GM18519 (cell line): Measurements from ENCODE around the gene PLEKHO1.
"Not testable (repeated sequence)": the region's sequence is repeated elsewhere in the genome, so short reads cannot be mapped to it uniquely, and the experiment has no call there.

Experiments
- ATAC-seq: cut with Tn5 transposase; IDR thresholded peaks from one replicate; pipeline ENCODE4 v1.9.1; 2021; ENCODE audit warnings: mild to moderate bottlenecking, moderate library complexity; ENCODE audit not compliant: unreplicated experiment, low FRiP score

PLEKHO1 gene

DNA sequence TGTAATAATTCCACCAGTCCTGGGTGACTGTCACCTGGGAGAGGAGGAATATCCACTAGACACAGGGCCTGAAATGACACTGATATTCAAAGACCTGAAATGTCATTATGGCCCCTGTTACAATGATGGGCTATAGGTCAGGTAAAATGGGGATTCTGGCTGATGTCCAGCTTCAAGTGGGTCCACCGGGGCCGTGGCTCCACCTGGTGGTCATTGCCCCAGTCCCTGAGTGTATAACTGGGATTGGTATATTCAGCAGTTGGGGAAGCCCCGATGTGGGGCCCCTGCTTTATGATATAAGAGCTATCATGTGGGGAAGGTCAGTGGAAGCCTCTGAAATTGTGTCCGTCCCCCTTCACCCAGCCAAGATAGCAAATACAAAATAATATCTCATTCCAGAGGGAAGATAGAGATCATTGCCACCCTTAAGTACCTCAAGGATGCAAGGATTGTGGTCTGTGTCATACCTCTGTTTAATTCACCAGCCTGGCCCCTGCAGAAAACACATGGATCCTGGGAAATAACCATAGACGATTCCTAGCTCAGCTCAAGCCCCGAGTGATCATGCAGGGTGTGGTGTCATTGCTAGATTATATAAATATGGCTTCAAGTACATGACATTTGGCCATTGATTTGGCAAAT, 19.4 kb downstream of the PLEKHO1 start:
- no peak for ATAC-seq

DNA sequence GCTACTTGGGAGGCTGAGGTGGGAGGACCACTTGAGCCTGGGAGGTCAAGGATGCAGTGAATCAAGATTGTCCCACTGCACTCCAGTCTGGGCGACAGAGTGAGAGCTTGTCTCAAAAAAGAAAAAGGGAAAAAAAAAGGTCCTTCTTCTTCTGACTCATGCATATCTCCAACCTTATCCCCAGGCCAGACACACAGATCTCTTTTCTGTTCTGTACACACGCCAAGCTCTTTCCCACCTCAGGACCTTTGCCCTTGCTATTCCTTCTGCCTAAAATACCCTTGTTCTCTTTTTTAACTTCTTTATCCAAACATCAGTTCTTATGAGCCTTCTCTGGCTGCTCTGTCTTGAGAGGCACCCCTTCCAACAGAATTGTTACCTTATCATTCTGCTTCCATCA, 22.1 kb downstream of the PLEKHO1 start:
- no peak for ATAC-seq

DNA sequence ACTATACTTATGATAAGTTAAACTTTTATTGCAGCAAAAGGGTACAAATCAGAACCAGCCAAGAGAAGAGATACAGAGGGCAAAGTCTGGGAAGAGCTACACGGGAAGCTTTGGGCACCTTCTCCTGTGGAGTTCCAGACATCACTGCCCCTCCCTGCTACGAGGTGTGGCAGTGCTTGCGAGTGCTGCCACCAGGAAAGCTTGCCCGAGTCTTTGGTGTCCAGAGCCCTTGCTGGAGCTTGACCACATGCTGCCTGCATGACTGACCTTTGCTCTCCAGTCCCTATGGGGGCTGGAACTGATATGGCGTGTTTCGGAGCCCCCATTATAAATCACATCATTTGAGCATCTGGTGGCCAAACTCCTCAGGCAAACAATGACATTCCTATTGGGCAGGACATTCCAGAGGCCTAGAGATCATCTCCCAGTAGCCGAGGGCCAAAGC, 23.4 kb downstream of the PLEKHO1 start:
- no peak for ATAC-seq

DNA sequence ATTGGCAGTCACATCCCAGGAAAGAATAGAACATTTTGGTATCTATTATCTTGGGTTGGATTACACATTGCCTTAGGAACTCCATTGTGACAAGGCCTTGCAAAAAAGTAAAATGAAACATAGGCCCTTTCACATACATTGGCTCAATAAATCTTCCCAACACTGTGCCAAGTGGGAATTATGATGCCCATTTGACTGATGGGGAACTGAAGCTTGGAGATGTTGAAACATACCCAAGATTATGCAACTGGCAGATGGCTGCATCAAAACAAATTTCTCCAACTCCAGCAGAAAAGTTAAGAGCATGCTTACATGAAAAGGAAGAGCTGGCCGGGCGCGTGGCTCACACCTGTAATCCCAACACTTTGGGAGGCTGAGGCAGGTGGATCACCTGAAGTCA, 26.9 kb downstream of the PLEKHO1 start:
- ATAC-seq = no peak

DNA sequence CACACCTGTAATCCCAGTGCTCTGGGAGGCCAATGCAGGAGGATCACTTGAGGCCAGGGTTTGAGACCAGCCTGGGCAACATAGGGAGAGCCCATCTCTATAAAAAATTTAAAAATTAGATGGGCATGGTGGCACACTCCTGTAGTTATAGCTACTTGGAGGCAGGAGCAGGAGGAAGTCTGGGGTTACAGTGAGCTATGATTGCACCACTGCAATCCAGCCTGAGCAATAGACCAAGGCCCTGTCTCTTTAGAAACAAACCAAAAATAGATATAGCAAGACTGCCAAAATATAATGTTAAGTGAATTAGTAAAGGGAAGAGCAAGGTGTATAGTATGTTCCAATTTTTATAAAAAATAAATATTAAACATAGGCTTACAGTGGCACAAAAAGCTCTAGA, 28.8 kb downstream of the PLEKHO1 start:
- no peak for ATAC-seq

DNA sequence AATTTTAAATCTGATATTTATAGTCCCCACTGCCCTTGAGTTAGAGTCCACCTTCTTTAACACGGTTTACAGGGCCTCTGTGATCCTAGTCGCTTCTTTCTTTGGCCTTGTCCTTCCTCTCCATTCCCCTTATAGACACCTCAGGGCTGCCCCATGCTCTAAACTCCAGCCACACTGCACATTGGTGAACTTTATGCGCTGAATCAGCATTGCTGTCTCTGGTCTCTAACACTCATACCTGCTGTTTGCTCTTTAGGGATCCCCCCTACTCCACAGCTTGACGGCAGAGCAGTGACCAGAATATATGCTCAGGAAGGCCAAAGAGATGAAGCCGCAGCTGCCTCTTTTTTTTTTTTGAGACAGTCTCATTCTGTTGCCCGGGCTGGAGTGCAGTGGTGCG, 30.2 kb downstream of the PLEKHO1 start:
- ATAC-seq = no peak

DNA sequence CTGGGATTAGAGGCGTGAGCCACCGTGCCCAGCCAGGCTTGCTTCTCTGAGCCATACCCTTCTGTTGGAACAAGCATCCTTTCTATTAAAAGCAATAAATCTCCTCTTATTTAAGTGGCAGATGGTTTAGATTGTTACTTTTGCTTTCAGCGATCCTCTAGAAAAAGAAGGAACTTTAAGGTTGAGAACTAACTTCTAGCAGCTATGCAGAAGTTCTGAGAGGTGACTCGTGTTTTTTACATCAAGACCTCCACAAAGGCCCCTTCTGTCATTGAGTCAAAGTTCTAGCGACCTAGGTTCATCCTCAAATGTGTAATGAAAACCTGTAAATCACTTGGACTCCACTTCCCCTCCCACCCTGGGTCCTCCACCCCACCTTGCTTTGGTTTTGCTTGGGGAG, 30.8 kb downstream of the PLEKHO1 start:
- no peak for ATAC-seq

DNA sequence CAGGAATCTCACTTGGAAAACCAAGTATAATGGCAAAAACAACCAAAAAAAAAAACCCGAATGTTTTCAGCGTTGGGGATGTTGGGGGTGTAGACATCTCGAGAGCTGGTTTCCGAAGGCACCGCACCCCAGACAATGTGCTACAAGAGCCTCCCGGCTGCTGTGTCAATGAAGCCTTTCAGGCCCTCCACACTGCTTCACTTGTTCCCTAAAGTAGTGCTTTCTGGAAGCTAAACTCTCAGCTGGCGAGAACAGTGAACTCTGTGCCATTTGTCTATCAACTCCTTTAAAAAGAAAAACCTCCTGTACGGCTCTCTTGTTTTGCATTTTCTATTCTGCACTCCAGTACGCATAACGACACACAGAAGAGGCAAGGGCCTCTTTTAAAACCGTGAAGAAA, 32.5 kb downstream of the PLEKHO1 start:
- ATAC-seq = no peak

DNA sequence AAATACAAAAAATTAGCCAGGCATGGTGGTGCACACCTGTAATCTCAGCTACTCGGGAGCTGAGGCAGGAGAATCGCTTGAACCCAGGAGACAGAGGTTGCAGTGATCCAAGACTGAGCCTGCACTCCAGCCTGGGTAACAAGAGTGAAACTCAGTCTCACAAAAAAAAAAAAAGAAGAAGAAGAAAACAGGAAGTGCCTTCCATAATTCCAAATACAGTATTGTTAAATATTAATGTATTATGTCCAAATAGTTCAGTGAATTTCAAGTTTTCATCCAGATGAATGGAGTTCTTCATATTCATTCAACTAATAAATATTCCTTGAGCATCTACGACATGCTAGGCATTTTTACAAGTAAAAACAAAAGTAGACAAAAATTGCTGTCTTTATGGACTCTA, 33.3 kb downstream of the PLEKHO1 start:
- no peak for ATAC-seq

DNA sequence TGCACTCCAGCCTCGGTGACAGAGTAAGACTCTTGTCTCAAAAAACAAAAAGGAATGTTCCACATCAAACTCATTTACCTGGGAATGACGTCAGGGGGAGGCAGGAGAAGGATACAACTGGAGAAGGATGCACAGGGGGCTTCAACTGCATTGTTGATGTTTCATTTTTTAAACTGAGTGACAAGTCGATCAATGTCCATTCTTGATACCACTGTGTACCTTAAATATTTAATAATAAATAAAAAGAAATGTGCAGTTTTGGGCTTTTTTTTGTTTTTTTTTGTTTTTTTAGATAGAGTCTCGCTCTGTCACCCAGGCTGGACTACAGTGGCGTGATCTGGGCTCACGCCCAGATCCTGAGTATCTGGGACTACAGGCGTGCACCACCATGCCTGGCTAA, 35.8 kb downstream of the PLEKHO1 start:
- ATAC-seq = no peak

DNA sequence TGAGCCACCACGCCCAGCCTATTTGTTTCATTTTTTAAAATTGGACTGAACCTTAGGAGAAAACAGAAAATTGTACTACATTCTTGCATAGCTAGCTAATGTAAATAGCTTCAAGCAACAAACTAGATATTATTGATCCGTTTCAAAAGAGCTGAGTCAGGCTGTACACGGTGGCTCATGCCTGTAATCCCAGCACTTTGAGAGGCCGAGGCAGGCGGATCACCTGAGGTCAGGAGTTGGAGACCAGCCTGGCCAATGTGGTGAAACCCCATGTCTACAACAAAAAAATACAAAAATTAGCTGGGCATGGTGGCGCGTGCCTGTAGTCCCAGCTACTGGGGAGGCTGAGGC, 36.7 kb downstream of the PLEKHO1 start:
- not testable (repeated sequence) for ATAC-seq

DNA sequence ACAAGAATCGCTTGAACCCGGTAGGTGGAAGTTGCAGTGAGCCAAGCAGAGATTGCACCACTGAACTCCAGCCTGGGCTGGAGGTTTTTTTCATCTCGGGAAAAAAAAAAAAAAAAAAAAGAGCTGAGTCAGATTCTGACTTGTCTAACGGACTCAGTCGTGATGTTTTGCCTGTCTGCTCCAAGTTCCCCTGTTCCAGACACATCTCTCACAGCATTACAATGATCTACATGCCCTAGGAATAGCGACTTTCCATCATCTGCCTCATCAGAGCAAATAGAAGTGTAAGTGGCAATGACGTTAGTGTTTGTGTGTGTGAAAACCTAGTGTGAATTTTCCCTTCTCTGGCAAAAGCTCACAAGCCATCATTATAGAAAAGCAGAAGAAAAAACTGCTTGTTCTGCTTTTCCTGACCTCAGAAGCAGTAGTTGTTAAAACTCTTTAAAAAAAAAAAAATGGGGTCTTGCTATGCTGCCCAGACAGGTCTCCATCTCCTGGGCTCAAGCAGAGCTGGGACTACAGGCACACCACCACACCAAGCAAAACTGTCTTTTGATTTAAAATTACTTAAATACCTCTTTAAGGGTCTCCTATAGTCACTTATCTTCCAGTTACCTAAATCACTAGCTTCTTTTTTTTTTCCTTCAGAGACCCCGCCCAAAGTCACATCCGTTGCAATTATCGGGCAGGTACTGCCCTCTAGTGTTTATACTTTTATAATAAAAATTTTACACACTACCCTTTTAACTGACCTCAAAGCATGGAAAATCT, 37.3 kb downstream of the PLEKHO1 start:
- ATAC-seq = no peak

DNA sequence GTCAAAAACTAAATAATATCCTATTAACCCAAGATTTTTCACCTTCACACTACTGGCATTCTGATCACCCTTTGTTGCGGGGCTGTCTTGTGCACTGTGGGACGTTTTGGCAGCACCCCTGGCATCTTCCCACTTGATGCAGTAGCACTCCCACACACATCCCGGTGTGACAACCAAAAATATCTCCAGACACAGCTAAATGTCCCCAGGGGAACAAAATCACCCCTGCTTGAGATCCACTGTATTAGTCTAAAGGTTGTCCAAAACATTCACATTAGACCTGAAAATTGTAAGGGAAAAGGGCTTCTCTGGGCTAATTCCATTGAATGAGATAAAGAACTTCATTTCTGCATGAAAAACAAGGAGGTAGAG, 37.8 kb downstream of the PLEKHO1 start:
- ATAC-seq = no peak

DNA sequence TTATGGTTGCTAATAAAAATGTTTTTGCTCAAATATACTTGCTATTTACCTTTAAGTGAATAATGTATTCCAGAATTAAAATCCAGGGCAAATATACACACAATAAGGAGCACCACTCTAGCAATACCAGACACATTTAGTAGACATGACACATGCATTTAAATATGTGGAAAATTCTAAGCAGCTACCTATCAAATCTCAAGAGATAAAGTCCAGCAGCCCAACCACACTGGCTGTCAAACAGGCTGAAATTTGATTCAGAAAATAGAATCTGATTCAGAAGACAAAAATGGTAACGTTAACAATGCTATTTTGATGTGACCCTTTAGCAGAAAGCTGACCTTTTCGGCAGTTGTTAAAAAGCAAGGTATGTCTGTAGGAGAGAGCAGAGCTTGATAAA, 42.3 kb downstream of the PLEKHO1 start:
- no peak for ATAC-seq

DNA sequence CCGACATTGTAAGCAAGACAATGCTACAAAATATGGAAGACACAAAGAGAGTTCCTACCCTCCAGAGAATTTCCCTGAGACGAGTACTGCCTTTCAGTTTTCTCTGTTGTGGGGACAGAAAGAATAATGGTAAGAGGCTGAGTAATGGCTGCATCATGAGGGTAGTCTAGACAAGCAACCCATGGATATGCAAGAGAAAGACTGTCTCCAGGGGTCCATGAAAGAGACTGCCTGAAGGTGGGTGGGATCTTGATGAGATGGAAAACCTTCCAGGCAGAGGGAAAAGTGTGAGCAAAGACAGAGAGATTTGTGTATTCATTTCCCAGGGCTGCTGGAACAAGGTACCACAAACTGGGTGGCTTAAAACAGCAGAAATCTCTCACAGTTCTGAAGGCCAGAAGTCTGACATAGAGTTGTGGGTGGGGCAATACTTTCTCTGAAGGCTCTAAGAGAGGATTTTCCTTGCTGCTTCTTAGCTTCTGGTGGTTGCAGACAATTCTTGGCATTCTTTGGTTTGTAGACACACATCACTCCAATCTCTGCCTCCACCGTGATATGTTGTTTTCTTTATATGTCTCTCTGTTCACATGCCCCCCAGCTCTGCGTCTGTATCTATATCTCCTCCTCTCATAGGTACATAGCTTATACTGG, 44.8 kb downstream of the PLEKHO1 start:
- no peak for ATAC-seq

DNA sequence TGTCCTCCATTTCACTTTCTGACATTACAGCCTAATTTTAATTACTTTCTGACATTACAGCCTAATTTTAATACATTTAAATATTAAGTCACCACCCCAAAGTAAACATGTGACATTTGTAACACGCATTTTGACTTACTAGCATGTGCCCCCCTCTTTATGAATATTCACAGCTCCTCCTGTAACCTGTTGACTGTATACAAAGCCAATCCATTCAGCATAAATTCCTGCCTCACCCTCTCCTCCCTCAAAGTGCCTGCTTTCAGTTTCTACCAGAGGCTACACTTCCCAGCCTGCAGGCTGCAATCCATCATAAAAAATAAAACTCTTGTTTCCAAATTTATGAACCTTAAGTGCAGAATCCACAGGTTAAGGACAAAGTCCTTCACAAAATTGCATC, 46.7 kb downstream of the PLEKHO1 start:
- no peak for ATAC-seq

DNA sequence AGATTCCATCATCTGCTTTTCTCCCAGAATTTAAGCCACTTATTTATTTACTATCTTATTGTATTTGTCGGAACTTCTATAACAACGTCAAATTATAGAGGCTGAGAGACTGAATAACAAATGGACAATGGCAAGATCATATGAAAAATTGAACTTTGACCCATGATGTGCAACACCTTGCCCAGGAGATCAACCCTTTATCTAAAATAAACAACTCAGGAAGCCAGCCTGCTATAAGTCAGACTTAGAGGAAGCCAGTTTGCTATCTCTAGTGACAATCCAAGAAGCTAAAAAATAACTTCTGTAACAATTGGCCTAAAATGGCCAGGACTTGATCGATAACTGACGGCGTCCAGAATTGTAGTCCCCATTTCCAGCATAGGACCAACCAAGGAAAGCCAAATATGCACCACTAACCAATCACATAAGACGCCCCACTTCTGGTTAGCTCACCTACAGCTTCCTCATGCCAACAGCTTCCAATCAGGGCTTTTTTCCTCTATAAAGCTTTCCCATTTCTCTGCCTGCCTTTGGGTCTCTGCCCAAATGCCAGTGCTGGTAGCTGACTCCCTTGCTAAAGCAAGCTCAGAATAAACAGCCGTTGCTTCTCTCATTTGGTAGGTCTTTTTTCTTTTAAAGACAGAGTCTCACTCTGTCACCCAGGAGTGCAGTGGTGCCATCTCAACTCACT, 57.7 kb downstream of the PLEKHO1 start:
- no peak for ATAC-seq

DNA sequence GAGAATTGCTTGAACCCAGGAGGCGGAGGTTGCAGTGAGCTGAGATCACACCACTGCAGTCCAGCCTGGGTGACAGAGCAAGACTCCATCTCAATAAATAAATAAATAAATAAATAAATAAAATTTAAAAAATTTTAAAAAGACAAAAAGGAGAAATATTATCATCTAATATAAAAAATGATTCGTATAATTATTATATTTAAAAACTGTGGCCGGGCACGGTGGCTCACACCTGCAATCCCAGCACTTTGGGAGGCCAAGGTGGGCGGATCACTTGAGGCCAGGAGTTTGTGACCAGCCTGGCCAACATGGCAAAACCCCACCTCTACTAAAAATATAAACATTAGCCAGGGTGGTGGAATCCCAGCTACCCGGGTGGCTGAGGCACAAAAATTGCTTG, 58.7 kb downstream of the PLEKHO1 start:
- not testable (repeated sequence) for ATAC-seq
